NCI-H2171 treated with DMSO at 0.1 percent for 48 hours (cell line): ENCODE results near the gene GH2.
A peak's percentile ranks its signal among the peaks of the same experiment; 100 is the strongest.
"Not testable (repeated sequence)": the region's sequence is repeated elsewhere in the genome, so short reads cannot be mapped to it uniquely, and the experiment has no call there.

Source experiments
- DNase-seq: peaks from one replicate; lab custom pipeline; 2025; lab: John Stamatoyannopoulos, UW

GH2 gene

DNA sequence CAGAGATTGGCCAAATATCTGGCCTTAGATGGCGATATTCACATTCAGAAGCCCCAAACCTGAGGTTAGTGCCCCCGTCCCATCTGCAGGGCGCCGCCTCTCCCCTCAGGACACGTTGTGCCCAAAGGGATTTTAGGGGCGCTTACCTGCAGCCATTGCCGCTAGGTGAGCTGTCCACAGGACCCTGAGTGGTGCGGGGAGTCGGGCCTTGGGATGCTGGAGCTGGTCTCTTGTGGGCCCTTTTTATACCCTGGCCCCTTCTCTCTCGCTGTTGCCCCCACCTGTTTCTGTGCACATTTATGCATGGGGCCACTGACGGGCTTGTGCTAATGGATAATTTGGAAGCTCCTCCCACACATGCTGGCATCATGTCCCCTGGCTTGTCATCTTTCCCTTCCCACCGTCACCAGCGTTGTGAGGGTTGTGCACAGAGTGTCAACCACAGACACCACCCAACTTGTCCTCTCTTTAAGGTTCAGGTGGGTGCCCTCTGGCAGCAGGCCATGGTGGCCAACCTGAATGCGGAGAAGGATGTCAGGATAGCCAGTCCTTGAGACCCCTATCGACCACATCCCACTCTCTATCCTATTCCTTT, 29.4 kb upstream of the GH2 start, which contains the start of gene CSHL1:
Gene CSHL1, minus strand, starts transcription at position 218 of the 595 bp plus-strand sequence. Its CDS starts 62 bp downstream, at position 156.
- DNase-seq, result no peak

DNA sequence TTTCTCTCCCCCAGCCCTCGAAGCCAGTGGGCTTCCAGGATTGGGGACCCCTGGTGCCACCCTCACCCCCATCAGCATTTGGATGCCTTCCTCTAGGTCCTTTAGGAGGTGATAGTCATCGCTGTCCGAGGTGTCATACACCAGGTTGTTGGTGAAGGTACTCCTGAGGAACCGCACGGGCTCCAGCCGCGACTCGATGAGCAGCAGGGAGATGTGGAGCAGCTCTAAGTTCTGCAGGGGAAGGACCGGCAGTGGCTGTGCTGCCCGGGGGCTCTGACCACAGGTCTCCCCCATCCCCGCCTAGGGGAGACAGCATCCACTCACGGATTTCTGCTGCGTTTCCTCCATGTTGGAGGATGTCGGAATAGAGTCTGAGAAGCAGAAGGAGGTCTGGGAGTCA, 28.4 kb upstream of the GH2 start:
- no peak for DNase-seq

DNA sequence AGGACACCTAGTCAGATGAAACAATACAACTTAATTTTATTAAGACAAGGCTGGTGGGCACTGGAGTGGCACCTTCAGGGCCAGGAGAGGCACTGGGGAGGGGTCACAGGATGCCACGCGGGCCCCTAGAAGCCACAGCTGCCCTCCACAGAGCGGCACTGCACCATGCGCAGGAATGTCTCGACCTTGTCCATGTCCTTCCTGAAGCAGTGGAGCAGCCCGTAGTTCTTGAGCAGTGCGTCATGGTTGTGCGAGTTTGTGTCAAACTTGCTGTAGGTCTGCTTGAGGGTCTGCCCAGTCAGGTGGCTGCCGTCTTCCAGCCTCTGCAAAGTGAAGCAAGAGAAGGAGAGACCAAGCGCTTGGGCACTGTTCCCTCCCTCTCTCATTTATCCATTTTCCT, 27.8 kb upstream of the GH2 start:
- not testable (repeated sequence) for DNase-seq

DNA sequence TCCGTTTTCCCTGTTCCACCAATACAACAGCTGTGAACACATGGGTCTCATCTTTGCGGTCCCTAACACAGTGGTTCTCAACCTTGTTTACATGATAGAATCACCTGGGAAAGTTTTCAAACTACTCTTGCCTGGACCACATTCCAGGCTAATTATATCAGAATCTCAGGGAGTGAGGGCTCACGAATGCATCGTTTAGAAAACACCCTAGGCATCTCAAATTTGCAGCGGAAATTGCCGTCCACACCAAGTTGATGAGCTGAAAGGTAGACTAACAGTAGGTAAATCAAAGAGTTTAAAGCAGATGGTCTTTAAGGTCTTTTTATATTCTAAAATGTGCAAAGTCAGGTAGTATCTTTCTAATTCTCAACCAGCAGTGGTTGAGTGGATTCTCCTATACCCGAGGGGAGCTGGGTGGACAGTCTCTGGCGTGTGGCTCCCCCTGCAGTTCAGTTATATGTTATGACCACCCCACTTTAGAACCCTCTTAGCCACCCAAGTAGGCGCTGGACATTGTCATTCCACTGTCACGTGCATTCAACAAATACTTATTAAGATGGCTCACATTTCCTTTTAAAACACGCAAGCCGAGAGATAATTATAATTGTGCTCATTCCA, 25.5 kb upstream of the GH2 start:
- DNase-seq, result not testable (repeated sequence)

DNA sequence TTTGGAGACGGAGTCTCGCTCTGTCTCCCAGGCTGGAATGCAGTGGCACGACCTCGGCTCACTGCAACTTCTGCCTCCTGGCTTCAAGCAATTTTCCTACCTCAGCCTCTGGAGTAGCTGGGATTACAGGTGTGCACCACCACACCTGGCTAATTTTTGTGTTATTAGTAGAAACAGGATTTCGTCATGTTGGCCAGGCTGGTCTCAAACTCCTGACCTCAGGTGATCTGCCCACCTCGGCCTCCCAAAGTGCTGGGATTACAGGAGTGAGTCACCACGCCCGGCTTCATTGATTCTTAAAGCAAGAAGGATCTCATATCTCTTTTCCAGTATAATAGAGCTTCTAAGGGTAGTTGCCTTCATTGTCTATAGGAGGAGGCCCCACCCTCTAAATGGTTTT, 23.1 kb upstream of the GH2 start:
- not testable (repeated sequence) for DNase-seq

DNA sequence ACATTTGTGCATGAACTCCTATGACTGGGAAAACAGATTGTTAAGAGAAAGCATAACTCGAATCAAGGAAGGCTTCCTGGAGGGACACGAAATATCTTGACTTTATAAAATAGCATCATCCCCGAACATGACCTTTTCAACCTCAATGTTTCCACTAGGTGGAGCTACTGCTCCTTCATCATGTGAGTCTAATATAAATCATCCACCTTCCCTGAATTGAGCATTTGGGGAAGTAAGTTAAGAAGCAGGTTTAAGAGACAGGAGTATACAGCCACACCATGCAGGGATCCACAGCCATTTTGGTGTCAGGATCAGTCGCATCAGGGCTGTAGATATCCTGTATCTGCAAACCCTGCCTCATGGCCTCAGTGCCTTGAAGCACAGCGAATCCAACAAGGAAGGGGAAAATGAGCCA, 22.1 kb upstream of the GH2 start:
- peak; percentile 27 for DNase-seq

DNA sequence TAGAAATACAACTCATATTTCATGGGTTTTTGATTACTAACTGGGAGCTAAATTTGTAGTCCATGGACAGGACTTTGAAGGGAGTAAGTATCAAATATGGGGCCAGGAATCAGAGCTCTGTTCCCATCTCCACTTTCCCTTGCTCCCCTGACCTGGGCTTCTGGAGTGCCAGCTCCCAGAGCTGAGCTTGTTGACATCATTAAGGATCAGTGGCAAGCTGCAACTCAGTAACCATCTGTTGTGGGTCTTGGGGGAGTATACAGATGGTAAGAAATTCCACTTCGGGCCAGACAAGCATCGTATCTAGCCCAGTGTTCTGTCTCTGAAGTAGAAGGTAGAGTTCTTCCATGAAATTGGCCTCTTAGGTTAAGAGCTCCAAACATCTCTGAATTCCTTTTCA, 20.2 kb upstream of the GH2 start:
- peak; percentile 85 for DNase-seq

DNA sequence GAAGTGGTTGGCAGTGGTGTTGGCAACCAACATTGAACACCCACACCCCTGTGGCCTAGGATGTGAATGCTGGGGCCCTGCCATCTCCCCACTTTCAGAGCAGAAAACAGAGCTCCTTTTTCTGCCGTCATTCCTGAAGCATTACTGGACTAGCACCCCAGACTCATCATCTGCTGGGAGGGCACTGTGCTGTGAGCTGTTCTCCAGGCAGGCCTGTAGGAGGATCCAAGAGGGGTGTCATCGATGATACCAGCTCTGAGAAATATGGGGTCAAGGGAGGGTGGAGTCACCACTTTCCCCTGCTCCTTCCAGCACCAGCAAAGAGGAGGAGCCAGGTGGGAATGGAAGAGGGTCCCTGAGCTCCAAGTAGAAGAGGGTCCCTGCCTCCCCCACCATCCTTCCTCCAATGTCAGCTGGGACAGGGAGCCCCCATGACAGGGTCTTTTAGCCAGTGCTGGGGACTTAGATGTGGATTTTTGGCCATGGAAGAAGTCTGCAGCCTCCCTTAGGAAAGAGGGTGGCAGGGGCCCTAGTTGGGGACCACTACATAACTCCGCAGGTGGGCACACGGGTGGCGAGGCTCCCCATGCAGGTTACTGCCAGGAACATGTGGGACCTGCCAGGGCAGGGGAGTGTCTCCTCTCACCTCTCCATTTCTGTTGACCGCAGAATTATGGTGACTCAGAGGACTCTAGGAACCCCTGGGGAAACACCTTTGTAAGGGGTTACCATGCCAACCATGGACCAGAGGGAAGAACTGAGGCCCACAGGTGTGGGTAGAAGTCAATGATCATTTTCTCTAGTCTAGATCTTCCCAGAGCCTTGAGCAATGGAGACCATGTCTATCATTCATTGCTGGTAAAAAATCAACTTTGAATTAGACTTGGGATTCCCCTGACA, 17.4 kb upstream of the GH2 start:
- DNase-seq, result not testable (repeated sequence)

DNA sequence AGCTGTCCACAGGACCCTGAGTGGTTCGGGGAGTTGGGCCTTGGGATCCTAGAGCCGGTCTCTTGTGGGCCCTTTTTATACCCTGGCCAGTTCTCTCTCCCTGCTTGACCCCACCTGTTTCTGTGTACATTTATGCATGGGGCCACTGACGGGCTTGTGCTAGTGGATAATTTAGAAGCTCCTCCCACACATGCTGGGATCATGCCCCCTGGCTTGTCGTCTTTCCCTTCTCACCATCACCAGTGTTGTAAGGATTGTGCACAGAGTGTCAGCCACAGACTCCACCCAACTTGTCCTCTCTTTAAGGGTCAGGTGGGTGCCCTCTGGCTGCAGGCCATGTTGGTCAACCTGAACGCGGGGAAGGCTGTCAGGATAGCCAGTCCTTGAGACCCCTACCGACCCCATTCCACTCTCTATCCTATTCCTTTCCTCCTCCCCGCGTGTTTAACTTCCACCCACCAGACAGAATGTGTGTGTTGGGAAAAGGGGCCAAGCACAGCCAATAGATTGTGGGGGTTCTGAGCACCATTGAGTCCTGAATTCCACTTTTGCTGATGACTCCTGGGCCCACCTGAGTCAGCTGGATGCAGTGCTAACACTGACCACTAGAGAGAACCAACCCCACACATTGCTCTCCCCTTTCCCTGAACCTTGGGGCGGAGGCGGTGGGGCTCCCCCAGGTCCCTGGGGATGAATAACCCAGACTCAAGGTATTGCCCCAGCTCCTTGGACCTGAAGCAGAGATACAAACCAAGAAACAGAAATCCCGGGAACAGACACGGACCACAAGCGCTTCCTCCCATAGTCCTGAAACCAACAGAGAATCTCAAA, 15.0 kb upstream of the GH2 start, which contains the start of gene CSH1:
Gene CSH1, minus strand, starts transcription at position 51 of the 831 bp plus-strand sequence. CDS start 63 bp downstream, outside the sequence.
- DNase-seq, result not testable (repeated sequence)

DNA sequence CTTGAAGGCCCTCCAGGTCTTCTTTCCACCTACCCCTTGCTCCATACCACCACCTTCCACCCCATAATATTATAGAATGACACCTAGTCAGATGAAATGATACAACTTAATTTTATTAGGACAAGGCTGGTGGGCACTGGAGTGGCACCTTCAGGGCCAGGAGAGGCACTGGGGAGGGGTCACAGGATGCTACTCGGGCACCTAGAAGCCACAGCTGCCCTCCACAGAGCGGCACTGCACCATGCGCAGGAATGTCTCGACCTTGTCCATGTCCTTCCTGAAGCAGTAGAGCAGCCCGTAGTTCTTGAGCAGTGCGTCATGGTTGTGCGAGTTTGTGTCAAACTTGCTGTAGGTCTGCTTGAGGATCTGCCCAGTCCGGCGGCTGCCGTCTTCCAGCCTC, 13.1 kb upstream of the GH2 start:
- not testable (repeated sequence) for DNase-seq

DNA sequence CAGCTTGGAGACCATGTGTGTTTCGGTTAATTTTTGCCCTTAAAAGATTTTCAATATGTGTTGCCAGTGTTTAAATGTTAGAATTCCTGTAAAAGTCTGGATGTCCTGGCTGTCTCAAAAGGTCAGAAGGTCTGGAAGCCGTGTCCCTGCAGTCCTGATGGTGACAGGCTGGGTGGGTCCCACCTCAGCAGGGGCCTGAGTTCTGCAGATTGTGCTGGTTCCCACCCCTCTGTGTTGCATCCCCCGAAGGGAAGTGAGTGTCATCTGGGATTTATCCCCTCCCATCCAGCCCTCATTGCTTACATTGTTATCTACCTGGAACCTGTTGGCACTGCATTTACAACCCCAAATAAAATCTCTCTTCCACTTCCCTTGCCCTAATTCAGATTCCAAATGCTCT, 12.3 kb upstream of the GH2 start:
- not testable (repeated sequence) for DNase-seq

DNA sequence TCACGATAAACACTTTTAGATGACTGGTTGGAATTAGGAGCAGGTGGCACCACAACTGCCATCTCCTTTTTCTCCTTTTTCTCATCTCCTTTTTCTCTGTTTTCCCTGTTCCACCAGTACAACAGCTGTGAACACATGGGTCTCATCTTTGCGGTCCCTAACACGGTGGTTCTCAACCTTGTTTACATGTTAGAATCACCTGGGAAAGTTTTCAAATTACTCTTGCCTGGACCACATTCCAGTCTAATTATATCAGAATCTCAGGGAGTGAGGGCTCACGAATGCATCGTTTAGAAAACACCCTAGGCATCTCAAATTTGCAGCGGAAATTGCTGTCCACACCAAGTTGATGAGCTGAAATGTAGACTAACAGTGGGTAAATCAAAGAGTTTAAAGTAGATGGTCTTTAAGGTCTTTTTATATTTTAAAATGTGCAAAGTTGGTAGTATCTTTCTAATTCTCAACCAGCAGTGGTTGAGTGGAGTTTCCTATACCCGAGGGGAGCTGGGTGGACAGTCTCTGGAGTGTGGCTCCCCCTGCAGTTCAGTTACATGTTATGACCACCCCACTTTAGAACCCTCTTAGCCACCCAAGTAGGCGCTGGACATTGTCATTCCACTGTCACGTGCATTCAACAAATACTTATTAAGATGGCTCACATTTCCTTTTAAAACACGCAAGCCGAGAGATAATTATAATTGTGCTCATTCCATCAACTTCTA, 10.7 kb upstream of the GH2 start:
- DNase-seq, result not testable (repeated sequence)

DNA sequence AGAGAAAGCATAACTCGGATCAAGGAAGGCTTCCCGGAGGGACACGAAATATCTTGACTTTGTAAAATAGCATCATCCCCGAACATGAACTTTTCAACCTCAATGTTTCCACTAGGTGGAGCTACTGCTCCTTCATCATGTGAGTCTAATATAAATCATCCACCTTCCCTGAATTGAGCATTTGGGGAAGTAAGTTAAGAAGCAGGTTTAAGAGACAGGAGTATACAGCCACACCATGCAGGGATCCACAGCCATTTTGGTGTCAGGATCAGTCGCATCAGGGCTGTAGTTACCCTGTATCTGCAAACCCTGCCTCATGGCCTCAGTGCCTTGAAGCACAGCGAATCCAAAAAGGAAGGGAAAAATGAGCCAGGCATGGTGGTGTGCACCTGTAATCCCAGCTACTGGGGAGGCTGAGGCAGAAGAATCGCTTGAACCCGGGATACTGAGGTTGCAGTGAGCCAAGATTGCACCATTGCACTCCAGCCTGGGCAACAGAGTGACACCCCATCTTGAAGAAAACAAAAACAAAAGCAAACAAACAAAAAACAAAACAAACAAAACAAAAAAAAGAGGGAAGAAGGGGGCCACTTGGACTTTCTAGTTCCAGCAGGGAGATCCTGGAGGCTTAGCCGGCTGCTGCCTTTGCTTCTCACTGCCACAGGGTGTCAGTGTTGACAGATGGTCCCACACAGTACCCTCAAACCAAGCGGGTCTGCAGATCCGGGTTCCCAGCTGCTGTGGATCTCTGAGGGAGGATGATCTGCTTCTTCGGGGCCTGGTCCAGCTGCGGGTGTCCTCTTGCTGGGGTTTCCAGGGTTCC, 7.5 kb upstream of the GH2 start:
- DNase-seq, result peak; percentile 56

DNA sequence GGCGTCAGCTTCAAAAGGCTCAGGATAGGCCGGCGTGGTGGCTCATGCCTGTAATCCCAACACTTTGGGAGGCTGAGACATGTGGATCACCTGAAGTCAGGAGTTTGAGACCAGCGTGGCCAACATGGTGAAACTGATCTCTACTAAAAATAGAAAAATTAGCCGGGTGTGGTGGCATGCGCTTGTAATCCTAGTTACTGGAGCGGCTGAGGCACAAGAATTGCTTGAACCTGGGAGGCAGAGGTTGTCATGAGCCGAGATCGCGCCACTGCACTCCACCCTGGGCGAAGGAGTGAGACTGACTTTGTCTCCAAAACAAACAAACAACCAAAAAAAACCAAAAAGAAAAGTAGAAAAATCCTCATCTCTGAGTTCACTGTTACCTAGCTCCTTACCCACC, 3.4 kb upstream of the GH2 start:
- not testable (repeated sequence) for DNase-seq

DNA sequence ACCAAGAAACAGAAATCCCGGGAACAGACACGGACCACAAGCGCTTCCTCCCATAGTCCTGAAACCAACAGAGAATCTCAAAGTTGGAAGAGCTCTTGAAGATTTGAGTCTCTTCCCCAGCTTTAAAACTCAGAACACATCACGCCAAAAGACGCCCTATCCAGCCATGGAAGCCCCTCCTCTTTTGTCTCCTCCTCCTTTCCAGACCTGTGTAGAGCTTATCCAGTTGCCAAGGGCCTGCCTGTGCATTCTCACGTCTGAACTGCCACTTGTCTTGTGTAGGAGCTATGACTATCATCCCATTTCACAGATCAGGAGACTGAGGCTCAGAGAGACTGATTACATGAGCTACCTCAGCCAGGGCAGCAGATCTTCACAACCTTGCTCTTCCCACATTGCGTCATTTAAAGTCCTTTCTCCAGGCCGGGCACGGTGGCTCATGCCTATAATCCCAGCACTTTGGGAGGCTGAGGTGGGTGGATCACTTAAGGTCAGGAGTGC, 932 bp upstream of the GH2 start:
- not testable (repeated sequence) for DNase-seq

DNA sequence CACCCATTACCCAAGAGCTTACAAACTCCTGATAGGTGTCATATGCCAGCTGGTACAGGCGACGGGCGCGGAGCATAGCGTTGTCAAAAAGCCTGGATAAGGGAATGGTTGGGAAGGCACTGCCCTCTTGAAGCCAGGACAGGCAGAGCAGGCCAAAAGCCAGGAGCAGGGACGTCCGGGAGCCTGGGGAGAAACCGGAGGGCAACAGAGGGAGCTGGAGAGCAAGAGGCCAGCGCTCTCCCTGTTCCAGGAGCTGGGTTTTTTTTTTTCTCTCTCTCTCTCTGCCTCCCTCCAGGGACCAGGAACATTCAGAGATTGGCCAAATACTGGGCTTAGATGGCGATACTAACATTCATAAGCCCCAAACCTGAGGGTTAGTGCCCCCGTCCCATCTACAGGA, 407 bp downstream of the GH2 start:
- not testable (repeated sequence) for DNase-seq

DNA sequence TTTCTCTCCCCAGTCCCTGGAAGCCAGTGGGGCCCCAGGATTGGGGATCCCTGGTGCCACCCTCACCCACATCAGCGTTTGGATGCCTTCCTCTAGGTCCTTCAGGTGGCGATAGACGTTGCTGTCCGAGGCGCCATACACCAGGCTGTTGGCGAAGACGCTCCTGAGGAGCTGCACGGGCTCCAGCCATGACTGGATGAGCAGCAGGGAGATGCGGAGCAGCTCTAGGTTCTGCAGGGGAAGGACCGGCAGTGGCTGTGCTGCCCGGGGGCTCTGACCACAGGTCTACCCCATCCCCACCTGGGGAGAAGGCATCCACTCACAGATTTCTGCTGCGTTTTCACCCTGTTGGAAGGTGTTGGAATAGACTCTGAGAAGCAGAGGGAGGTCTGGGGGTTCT, 1.0 kb downstream of the GH2 start:
- DNase-seq, result no peak

DNA sequence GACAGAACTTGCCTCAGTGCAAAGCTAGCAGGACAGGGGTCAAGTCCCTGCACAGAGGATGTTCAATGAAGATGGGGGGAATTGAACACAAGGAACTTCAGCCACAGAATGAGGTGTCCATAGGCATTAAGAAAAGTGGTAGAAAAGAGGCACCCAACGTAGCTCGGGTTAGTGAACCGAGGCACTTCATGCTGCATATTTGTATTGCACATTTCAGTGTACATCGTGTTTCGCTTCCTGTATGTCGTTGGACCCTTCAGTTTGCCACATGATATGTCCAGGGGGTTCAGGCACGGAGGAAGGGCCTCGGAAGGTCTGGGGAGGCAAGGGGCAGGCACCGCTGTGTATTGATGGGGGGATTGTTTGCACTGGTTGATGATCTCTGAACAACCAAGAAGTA, 3.3 kb downstream of the GH2 start:
- DNase-seq, result not testable (repeated sequence)

DNA sequence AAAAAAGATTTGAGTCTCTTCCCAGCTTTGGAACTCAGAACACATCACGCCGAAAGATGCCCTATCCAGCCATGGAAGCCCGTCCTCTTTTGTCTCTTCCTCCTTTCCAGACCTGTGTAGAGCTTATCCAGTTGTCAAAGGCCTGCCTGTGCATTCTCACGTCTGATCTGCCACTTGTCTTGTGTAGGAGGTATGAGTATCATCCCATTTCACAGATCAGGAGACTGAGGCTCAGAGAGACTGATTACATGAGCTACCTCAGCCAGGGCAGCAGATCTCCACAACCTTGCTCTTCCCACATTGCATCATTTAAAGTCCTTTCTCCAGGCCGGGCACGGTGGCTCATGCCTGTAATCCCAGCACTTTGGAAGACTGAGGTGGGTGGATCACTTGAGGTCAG, 7.1 kb downstream of the GH2 start:
- not testable (repeated sequence) for DNase-seq

DNA sequence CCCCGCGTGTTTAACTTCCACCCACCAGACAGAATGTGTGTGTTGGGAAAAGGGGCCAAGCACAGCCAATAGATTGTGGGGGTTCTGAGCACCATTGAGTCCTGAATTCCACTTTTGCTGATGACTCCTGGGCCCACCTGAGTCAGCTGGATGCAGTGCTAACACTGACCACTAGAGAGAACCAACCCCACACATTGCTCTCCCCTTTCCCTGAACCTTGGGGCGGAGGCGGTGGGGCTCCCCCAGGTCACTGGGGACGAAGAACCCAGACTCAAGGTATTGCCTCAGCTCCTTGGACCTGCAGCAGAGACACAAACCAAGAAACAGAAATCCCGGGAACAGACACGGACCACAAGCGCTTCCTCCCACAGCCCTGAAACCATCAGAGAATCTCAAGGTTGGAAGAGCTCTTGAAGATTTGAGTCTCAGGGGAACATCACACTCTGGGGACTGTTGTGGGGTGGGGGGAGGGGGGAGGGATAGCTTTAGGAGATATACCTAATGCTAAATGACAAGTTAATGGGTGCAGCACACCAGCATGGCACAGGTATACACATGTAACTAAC, 7.6 kb downstream of the GH2 start:
- DNase-seq, result not testable (repeated sequence)
